Hair follicle dermal papilla cell (primary cell): Measurements from ENCODE around the gene NKTR. TPM values are rescaled to one million over a fixed set of nuclear protein-coding genes. Genes with fewer than 3 reads are reported as not detected.

ENCODE experiments used
- total RNA-seq: library from RNA; depleted of rRNA; stranded (reverse); fragments of >200 nt; gene quantifications from 2 replicates; pipeline ENCODE4 v1.2.3, GENCODE V29; 2012

Gene NKTR
- 74.0 and 101 TPM in 2 replicates for total RNA-seq

DNA sequence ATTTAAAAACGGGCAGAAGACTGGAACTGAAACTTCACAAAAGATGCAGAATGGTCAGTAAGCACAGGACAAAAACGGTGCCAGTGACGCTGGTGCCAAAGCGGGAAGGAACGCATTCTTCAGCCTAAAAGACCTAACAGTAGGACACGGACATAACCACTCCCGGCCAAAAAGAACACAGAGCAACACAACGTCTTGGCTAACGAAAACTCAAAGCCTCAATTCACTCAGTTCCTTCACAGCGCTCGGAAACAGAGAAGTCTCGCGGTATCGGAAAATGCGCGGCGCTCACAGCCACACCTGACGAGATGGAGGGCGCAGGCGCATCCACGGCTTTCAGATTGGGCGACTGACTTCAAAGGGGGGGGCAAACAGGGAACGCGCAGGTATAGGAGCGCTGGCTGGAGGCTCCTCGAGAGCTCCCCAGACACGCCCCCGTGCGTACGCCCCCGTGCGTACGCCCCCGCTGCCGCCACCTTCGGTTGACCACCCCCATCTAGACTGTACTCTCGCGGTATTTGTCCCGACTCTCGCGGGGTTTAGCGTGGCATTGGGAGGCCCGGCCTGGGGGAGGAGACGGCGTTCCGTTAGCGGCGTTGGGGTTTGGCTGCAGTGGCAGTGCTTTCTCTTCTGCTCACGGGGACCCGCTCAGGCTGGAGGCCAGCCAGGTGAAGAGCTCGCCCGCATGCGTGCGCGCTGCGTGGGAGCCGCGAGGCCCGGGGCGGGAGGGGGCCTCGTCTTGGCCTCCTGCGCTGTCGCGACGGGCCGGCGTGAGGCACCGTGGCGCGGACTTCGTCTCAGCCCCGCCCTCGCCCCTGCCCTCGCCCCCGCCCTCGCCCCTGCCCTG lies at the start of gene NKTR:
NKTR (plus strand) TSS at position 576 of the 847 bp plus-strand sequence. CDS start 321 bp downstream, outside the sequence.

DNA sequence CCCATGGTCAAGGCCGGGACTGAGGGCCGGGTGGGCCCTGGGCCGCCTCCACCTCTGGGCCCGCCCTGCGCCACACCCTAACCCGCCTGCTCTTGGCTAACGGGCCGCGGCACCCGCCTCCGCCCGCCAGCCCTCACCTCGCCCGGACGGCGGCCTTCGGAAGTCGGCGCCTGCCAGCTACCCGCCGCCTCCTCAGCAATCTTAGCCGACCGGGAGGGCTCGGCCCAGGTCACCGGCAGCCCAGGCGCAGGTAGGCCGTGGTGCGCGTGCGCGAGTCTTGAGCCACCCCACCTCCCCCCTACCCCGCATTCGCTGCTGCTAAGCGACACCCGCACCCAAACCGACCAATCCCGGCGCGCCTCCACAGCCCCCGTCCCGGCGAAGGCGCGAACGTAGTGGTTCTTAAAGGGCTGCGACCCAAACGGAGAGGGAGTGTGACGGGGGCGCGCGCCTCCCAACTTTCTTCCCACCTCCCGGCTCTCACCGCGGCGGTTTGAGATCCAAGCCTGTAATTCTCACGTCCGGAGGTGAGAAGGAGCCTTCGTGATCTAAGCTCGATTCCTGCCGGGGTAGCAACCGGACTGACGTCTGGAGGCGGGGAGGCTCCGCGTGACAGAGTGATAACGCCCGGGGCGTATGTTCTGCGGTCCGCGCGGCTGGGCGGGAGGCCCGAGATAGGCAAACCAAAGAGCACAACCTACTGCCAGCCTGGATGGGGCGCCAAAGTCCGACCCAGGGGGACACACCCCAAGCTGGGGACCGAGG lies 18.6 kb upstream of the NKTR start, which contains the start of gene SEC22C:
SEC22C (minus strand) TSS at position 259 of the 765 bp plus-strand sequence. CDS start 12,921 bp downstream, outside the sequence.

GRCh38 chr3:42653560-42654330 lies 53.3 kb downstream of the NKTR start, which contains the start of gene ZBTB47:
ZBTB47 (plus strand) TSS chr3:42653697; CDS start chr3:42658356, 4,659 bp downstream.

GRCh38 chr3:42685363-42685881 lies 84.9 kb downstream of the NKTR start, which contains the start of gene KLHL40:
KLHL40 (plus strand) TSS chr3:42685537; CDS start chr3:42685619, 82 bp downstream.

Other genes starting within 250 kb of the NKTR start
- gene LYZL4, start 190.1 kb upstream of the NKTR start, total RNA-seq: not detected in 2 replicates
- 0.24 and 0.32 TPM in 2 replicates for gene VIPR1, start 98.0 kb upstream of the NKTR start, total RNA-seq
- gene SEC22C, start 18.7 kb upstream of the NKTR start, total RNA-seq: 76.1 and 79.4 TPM in 2 replicates
- 9.4 and 12.3 TPM in 2 replicates for gene SS18L2, start 9.8 kb upstream of the NKTR start, total RNA-seq
- gene ZBTB47, start 53.0 kb downstream of the NKTR start, total RNA-seq: 63.5 and 63.9 TPM in 2 replicates
- not detected in 2 replicates for gene KLHL40, start 84.9 kb downstream of the NKTR start, total RNA-seq
- gene HHATL, start 102.1 kb downstream of the NKTR start, total RNA-seq: not detected in 2 replicates
- gene CCDC13, start 172.6 kb downstream of the NKTR start, total RNA-seq: 0.16 and 0.49 TPM in 2 replicates
- gene HIGD1A, start 203.8 kb downstream of the NKTR start, total RNA-seq: 63.3 and 83.2 TPM in 2 replicates
- not detected in 2 replicates for gene ACKR2, start 208.8 kb downstream of the NKTR start, total RNA-seq